B cell (primary cell): Measurements from ENCODE around the gene TGFBR2.

ENCODE experiments used
- CTCF ChIP-seq: fragments of 200-600 bp; IDR thresholded peaks from one replicate; pipeline ENCODE4 v1.8.0; 2022; ENCODE audit warnings: antibody characterized with exemption, mild to moderate bottlenecking
- EZH2 ChIP-seq: IDR thresholded peaks from 2 replicates; pipeline ENCODE4 v1.6.1; 2012; ENCODE audit warnings: borderline replicate concordance, low read depth, mild to moderate bottlenecking, moderate library complexity, low read length; ENCODE audit not compliant: insufficient read depth, poor library complexity, severe bottlenecking

GRCh38 chr3:30694148-30694547, 87.7 kb downstream of the TGFBR2 start:
- TF ChIP-seq CTCF (no peak), EZH2 (no peak)
